HK-2 (cell line): ENCODE results near the gene MAP9.
"Not testable (repeated sequence)": the region's sequence is repeated elsewhere in the genome, so short reads cannot be mapped to it uniquely, and the experiment has no call there.

Experiments used
- DNase-seq: peaks from one replicate; pipeline ENCODE4 v3.0.0-alpha.2; 2018; ENCODE audit not compliant: unreplicated experiment

The MAP9 gene

GRCh38 chr4:155342142-155342541, 34.6 kb downstream of the MAP9 start:
- DNase-seq, result no peak

- DNase-seq, result no peak
These were observed 36.8 kb downstream of the MAP9 start for GRCh38 chr4:155339999-155340398.

- no peak for DNase-seq
These were observed 37.2 kb downstream of the MAP9 start for GRCh38 chr4:155339588-155339987.

GRCh38 chr4:155338196-155338595, 38.6 kb downstream of the MAP9 start:
- no peak for DNase-seq

GRCh38 chr4:155336242-155336641, 40.5 kb downstream of the MAP9 start:
- DNase-seq, result no peak

- DNase-seq, result no peak
These were observed 45.3 kb downstream of the MAP9 start for GRCh38 chr4:155331478-155331877.

GRCh38 chr4:155322782-155323181, 54.0 kb downstream of the MAP9 start:
- no peak for DNase-seq

GRCh38 chr4:155321006-155321405, 55.8 kb downstream of the MAP9 start:
- DNase-seq, result no peak

- no peak for DNase-seq
These were observed 57.2 kb downstream of the MAP9 start for GRCh38 chr4:155319516-155319915.

- DNase-seq, result not testable (repeated sequence)
These were observed 64.7 kb downstream of the MAP9 start for GRCh38 chr4:155312027-155312426.

- no peak for DNase-seq
These were observed 69.0 kb downstream of the MAP9 start for GRCh38 chr4:155307731-155308277.

- no peak for DNase-seq
These were observed 71.1 kb downstream of the MAP9 start for GRCh38 chr4:155305619-155306018.

- no peak for DNase-seq
These were observed 72.4 kb downstream of the MAP9 start for GRCh38 chr4:155304375-155304774.

- no peak for DNase-seq
These were observed 77.7 kb downstream of the MAP9 start for GRCh38 chr4:155299103-155299502.
